Ishikawa (cell line): Measurements from ENCODE around the gene BTNL3.

Source experiments
- CEBPB ChIP-seq: IDR thresholded peaks from 2 replicates; pipeline ENCODE4 v1.6.1; 2012
- CREB1 ChIP-seq: IDR thresholded peaks from 2 replicates; pipeline ENCODE4 v1.6.1; 2012; ENCODE audit warnings: low read depth
- EGR1 ChIP-seq: IDR thresholded peaks from 2 replicates; pipeline ENCODE4 v1.6.1; 2012
- EP300 ChIP-seq: IDR thresholded peaks from 2 replicates; pipeline ENCODE4 v1.6.1; 2012; ENCODE audit warnings: borderline replicate concordance
- FOXM1 ChIP-seq: IDR thresholded peaks from 2 replicates; pipeline ENCODE4 v1.6.1; 2012; ENCODE audit warnings: low read depth, borderline replicate concordance
- MAX ChIP-seq: IDR thresholded peaks from 2 replicates; pipeline ENCODE4 v1.6.1; 2012
- NFIC ChIP-seq: IDR thresholded peaks from 2 replicates; pipeline ENCODE4 v1.6.1; 2012
- RAD21 ChIP-seq: IDR thresholded peaks from 2 replicates; pipeline ENCODE4 v1.6.1; 2012; ENCODE audit warnings: low read depth
- REST ChIP-seq: IDR thresholded peaks from 2 replicates; pipeline ENCODE4 v1.6.1; 2012; ENCODE audit warnings: low read depth, mild to moderate bottlenecking
- TAF1 ChIP-seq: IDR thresholded peaks from 2 replicates; pipeline ENCODE4 v1.6.1; 2012; ENCODE audit warnings: low read depth, mild to moderate bottlenecking
- TCF12 ChIP-seq: IDR thresholded peaks from 2 replicates; pipeline ENCODE4 v1.6.1; 2012; ENCODE audit warnings: low read depth
- TEAD4 ChIP-seq: IDR thresholded peaks from 2 replicates; pipeline ENCODE4 v1.6.1; 2012
- USF1 ChIP-seq: IDR thresholded peaks from 2 replicates; pipeline ENCODE4 v1.6.1; 2012
- YY1 ChIP-seq: IDR thresholded peaks from 2 replicates; pipeline ENCODE4 v1.6.1; 2012; ENCODE audit warnings: low read depth
- ZBTB7A ChIP-seq: IDR thresholded peaks from 2 replicates; pipeline ENCODE4 v1.6.1; 2012; ENCODE audit warnings: low read depth

BTNL3 gene

GRCh38 chr5:180988592-180988991 is at the start of gene BTNL3:
Gene BTNL3, plus strand, starts transcription at chr5:180988846. Its CDS starts 183 bp downstream, at chr5:180989029.
- no peak for TF ChIP-seq MAX
- TF ChIP-seq FOXM1 = no peak

DNA sequence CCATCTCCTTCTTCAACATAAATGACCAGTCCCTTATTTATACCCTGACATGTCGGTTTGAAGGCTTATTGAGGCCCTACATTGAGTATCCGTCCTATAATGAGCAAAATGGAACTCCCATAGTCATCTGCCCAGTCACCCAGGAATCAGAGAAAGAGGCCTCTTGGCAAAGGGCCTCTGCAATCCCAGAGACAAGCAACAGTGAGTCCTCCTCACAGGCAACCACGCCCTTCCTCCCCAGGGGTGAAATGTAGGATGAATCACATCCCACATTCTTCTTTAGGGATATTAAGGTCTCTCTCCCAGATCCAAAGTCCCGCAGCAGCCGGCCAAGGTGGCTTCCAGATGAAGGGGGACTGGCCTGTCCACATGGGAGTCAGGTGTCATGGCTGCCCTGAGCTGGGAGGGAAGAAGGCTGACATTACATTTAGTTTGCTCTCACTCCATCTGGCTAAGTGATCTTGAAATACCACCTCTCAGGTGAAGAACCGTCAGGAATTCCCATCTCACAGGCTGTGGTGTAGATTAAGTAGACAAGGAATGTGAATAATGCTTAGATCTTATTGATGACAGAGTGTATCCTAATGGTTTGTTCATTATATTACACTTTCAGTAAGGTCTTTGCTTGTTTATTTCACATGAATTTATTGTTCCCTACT is 38.2 kb upstream of the BTNL3 start:
- no peak for TF ChIP-seq USF1
- TF ChIP-seq TEAD4 = no peak
- no peak for TF ChIP-seq EGR1
- no peak for TF ChIP-seq MAX
- TF ChIP-seq CREB1 = no peak
- no peak for TF ChIP-seq RAD21

GRCh38 chr5:180959661-180960060 is 29.0 kb upstream of the BTNL3 start:
- TF ChIP-seq CREB1 (no peak), FOXM1 (no peak), MAX (no peak), EGR1 (no peak), YY1 (no peak), USF1 (no peak), NFIC (no peak), TEAD4 (no peak), ZBTB7A (no peak), REST (no peak), CEBPB (no peak), RAD21 (no peak), TCF12 (no peak), TAF1 (no peak), EP300 (no peak)

DNA sequence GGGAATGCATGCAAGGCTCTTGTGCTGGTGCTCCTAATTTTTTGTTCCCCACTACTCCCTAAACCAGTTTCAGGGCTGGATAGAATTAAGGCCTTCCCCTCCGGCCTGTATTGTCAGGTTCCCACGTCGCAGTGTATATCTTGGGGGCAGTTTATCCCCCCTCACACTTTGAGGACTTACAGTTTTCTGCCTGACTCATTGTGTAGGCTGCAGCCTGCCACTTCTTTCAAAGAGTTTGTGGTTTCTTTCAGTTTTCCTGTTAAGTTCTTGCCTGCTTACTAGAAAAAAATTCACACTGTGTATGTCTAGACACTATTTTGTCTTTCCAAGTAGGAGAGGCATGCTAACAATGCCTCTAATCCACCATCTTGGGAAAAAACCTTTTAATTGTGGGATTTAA is 28.4 kb upstream of the BTNL3 start:
- TF ChIP-seq ZBTB7A (no peak), CREB1 (no peak), TAF1 (no peak), EP300 (no peak), REST (no peak), NFIC (no peak), USF1 (no peak), YY1 (no peak)

- TF ChIP-seq YY1 (no peak), CREB1 (no peak), CEBPB (no peak), FOXM1 (no peak), EP300 (no peak), TCF12 (no peak), ZBTB7A (no peak), USF1 (no peak), NFIC (no peak), MAX (no peak), REST (no peak), RAD21 (no peak)
Observed at GRCh38 chr5:180969406-180969805, 19.2 kb upstream of the BTNL3 start.
